NCI-H2107 (cell line): ENCODE measurements around the gene CEP97.

ENCODE experiments used
- DNase-seq: peaks from one replicate; lab custom pipeline; 2025; lab: John Stamatoyannopoulos, UW

The CEP97 gene

DNA sequence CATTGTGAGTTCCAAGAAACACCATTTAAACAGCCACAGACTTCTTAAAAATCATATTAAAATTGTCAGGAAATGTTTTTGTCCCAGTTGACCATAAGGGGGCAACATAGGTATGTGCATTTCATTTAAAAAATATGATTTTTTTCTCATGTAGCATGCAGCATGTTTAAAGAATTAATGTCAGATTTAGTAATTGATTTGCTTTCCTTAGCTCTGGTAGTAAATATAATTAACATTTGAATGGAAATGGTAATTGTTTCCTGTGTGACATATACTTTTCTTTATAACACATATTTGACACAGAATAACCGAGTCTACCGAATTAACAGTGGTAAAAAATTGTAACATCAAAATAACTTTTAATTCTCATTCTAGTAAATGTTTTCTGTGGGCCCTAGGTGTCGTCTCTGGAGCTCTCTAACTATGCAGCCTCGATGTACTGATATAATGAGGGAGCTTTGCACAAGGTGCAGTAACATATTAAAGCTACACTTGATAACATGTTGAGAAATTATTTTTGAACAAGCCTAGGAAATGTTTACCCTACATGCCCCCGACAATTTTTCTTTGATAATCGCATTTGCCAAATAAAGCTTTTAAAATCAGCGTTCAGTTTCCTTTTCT lies 89.5 kb downstream of the CEP97 start:
- DNase-seq = no peak

DNA sequence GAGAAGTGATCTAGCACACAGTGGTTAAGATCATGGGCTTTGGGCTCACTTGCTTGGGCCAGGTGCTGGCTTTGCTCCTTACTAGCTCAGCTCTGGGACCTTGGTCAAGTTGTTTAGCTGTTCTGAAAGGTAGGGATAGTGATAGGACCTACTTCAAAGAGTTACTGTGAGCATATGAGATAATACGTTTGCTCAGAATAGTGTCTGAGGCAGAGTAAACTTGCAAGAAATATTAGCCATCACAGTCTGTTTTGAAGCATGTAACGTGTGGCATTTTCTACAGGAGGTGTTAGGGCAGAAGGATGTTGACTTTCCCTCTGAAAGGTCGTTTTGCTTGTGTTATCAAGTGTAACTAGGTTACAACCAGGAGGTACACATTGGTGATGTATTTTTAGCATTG lies 90.4 kb downstream of the CEP97 start:
- DNase-seq = no peak

DNA sequence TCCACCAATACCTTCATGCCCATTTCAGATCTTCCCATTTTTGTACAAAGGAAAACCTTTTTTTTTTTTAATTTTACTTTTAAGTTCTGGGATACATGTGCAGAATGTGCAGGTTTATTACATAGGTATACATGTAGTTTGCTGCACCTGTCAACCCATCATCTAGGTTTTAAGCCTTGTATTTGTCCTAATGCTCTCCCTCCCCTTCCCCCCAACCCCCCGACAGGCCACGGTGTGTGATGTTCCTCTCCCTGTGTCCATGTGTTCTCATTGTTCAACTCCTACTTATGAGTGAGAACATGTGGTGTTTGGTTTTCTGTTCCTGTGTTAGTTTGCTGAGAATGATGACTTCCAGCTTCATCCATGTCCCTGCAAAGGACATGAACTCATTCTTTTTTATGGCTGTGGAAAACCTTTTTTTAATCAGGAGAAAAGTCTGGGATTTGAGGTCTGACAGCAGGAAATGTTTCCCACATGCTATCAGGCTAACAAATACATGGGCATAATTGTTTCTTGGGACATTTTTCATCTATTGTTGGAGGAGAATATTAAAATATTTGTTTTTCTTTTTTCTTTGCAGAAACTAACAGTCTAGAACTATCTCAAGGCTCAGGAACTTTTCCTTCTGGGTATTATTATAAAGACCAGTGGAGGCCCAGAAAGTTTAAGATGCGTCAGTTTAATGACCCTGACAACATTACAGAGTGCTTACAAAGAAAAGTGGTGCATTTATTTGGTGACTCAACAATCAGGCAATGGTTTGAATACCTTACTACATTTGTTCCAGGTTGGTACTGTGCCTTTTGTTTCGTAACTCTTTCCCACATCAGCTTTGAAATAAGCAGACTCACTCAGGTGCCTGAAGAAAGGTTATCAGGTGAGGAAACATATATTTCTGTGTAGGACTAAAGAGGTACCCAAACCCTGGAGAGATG lies 92.1 kb downstream of the CEP97 start:
- DNase-seq = no peak

DNA sequence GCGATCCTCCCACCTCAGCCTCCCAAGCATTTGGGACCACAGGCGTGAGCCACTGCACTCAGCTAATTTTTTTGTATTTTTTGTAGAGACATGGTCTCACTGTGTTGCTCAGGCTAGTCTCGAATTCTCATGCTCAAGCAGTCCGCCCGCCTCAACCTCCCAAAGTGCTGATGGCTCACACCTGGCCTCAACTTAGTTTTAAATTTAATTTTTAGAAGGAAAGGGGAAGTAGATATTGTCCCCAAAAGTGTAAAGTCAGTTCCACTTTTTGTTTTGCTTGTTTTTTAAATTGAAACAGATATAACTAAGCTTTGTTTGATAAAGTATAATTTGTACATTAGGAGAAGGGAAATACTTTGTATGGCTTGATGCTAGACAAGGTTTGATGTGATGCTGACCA lies 93.6 kb downstream of the CEP97 start:
- no peak for DNase-seq

DNA sequence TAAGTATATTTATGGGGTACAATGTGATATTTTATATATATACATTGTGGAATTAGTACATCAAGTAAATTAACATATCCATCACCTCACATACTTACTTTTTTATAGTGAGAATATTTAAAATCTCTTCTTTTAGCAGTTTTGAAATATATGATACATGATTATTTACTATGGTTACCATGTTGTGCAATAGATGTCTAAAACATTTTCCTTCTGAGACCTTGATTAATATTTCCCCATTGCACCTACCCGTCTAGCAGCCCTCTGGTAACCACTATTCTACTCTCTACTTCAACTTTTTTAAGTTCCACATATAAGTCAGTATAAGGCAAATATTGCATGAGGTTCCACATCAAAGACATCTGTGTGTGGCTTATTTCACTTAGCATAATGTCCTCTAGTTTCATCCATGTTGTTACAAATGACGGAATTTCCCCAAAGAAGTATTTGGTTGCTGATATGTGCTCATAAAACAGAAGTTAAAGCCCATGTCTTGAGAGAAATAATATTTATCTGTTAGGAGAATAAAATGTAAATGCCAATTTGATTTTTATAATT lies 95.3 kb downstream of the CEP97 start:
- DNase-seq = no peak
